ENCODE measurements around the gene CGNL1.

GRCh38 chr15:57363661-57364060, 12.6 kb upstream of the CGNL1 start:
- no peak for TF ChIP-seq EZH2phosphoT487 (IDR thresholded peaks at IDR 0.05; ENCODE audit: borderline replicate concordance)
- TF ChIP-seq, protein P1, sequence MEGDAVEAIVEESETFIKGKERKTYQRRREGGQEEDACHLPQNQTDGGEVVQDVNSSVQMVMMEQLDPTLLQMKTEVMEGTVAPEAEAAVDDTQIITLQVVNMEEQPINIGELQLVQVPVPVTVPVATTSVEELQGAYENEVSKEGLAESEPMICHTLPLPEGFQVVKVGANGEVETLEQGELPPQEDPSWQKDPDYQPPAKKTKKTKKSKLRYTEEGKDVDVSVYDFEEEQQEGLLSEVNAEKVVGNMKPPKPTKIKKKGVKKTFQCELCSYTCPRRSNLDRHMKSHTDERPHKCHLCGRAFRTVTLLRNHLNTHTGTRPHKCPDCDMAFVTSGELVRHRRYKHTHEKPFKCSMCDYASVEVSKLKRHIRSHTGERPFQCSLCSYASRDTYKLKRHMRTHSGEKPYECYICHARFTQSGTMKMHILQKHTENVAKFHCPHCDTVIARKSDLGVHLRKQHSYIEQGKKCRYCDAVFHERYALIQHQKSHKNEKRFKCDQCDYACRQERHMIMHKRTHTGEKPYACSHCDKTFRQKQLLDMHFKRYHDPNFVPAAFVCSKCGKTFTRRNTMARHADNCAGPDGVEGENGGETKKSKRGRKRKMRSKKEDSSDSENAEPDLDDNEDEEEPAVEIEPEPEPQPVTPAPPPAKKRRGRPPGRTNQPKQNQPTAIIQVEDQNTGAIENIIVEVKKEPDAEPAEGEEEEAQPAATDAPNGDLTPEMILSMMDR (conservative IDR thresholded peaks at IDR 0.05; ENCODE audit: low read length), result no peak

Data from Loucy (cell line).